Activated T-cell treated with anti-CD3 and anti-CD28 coated beads, Interleukin-2, amount 50 U/mL, for 72 hours (primary cell): ENCODE measurements around the gene C1orf56. TPM values are rescaled to one million over a fixed set of nuclear protein-coding genes. Genes with fewer than 3 reads are reported as not detected.

Experiments used
- ATAC-seq, 2 donors: fragments of 150-1000 bp; cut with Tn5 transposase; replicated peaks in 1 of 2; 2 replicates each; pipeline ENCODE4 v1.10.0; 2021; ENCODE audit warnings: moderate library complexity in 2 of 2, mild to moderate bottlenecking in 1 of 2
- DNase-seq, 2 donors: peaks; one replicate each; pipeline ENCODE4 v3.0.0; 2021 to 2022; ENCODE audit warnings: mixed read lengths in 1 of 2
- H3K27ac Mint-ChIP-seq: one replicate; pipeline ENCODE4 v1.8.0; 2022; ENCODE audit warnings: mild to moderate bottlenecking, moderate library complexity, mixed read lengths
- H3K27me3 Mint-ChIP-seq: one replicate; pipeline ENCODE4 v1.8.0; 2022; ENCODE audit warnings: low read depth, mixed read lengths
- H3K36me3 Mint-ChIP-seq, 2 donors: one replicate each; pipeline ENCODE4 v1.8.0; 2022; ENCODE audit warnings: mixed read lengths in 2 of 2, mild to moderate bottlenecking in 1 of 2; ENCODE audit not compliant: insufficient read depth in 2 of 2
- H3K4me1 Mint-ChIP-seq: one replicate; pipeline ENCODE4 v1.8.0; 2022; ENCODE audit warnings: low read depth, mixed read lengths
- H3K4me3 Mint-ChIP-seq, 2 donors: one replicate each; pipeline ENCODE4 v1.8.0; 2022; ENCODE audit warnings: mild to moderate bottlenecking in 2 of 2, mixed read lengths in 2 of 2, moderate library complexity in 2 of 2
- H3K9me3 Mint-ChIP-seq, 2 donors: one replicate each; pipeline ENCODE4 v1.8.0; 2022; ENCODE audit warnings: mixed read lengths in 2 of 2
- total RNA-seq, 2 donors: library from RNA; stranded (reverse); gene quantifications; one replicate each; pipeline ENCODE4 v1.2.3, GENCODE V29; 2022

Gene C1orf56
- total RNA-seq, 2 donors from 2014 or later, result 2.1 to 3.1 TPM

DNA sequence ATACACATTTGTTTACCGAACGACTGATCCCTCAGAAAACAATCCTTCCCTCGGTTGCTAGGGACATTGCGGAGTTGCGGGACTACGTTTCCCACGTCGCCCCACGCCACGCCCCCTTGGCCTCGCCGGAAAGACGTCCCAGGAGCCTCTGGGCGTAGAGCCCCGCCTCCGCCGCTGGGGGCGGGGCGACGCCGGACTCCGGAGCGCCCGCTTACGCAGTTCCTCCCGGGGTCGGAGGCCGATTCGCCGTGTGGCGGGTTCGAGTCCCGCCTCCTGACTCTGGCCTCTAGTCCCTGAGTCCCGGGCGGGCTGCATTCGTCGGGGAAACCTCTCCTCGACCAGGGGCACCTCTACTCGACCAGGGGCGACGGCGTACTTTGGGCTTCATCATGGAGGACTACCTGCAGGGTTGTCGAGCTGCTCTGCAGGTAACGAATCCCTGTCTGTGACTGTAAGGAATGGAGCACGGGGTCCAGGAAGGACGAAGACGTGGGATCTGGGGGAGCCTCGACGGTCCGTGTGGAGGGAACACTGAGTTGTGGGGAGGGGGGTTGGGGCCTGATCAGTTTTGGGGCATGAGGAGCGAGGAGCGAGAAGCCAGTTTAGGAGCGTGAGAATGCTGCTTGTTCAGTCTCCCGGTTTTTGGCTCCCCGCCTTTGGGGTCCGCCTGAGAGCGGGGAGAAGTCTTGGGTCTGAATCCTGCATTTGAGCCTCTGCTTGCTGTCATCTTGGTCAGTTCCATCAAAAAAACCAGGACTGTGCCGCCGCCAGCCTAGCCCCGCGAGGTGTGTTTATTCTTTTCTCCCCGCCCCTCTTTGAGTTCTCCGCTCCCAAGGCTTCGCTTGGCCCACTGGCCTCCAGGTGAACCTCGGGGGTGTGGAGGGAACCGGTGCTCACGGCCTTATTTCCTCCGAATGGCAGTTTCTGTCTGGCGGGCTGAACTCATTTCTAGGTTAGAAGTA lies 39.0 kb upstream of the C1orf56 start, which contains the start of gene PRUNE1:
Gene PRUNE1, plus strand, starts transcription at position 206 of the 962 bp plus-strand sequence. Its CDS starts 184 bp downstream, at position 390.
- Mint-ChIP-seq H3K27ac (peak within 1 kb of the TSS; percentile 99), H3K4me3 (peak within 1 kb of the TSS; percentile 99), H3K27me3 (no peaks in the 10 kb centered on the region), H3K4me1 (peaks cover 76% of the 10 kb centered on the region), H3K9me3 (no peaks in the 10 kb centered on the region), H3K36me3 (peaks cover 2 to 3% of the 10 kb centered on the region in 2 donors)
- ATAC-seq, result peak; percentile 87
- DNase-seq, result peak; percentile 98

DNA sequence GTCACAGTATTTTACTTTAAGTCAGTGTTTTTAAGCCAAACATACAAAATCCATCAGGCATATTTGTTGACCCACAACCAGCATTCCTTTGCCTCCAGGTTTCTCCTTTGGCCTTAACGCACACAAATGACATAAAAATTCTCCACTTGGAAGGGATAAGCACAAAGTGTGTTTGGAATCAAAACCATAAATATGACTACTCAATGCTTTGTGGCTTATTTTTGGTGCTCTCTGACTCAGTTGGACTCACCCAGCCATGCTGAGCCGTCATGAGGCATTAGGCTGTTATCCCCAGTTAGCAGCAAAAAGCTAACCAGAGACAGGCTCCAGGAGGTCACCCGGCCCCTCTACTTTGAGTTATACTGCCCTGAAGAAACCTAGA lies 38.4 kb upstream of the C1orf56 start:
- H3K36me3 Mint-ChIP-seq, result peaks cover 2 to 3% of the 10 kb centered on the region in 2 donors
- H3K9me3 Mint-ChIP-seq, result no peaks in the 10 kb centered on the region
- H3K4me3 Mint-ChIP-seq, result peak overlapping the region; percentile 99
- H3K27me3 Mint-ChIP-seq, result no peaks in the 10 kb centered on the region
- ATAC-seq (peak in 1 of 2 donors; percentile 15), DNase-seq (peak in 1 of 2 donors; percentile 29)
- H3K4me1 Mint-ChIP-seq, result peaks cover 72% of the 10 kb centered on the region
- H3K27ac Mint-ChIP-seq, result peak overlapping the region; percentile 62

DNA sequence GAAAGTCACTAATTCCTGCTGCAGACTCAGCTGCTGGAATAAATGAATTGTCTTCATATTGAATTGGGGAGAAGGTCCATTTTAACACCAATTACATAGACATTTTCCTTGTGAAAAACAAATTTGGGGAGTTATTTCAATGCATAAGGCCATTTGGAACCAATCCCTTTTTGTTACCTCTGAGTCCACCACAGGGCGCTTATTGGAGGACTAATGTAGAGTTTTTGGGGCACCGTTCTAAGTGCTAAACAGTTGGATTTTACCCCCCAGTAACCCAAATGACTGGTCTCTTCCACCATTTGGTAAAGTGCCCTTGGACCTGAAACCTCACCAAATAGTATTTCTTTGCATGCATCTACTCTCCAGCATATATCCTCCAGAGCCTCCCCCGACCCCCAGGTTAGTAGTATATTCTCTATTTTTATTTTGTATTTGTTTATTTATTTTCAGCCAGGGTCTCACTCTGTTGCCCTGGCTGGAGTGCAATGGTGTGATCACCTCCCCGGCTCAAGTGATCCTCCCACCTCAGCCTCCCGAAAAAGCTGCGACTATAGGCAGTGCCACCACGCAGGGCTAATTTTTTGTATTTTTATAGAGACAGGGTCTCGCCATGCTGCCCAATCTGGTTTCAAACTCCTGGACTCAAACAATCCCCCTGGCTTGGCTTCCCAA lies 37.7 kb upstream of the C1orf56 start:
- peak overlapping the region; percentile 62 for H3K27ac Mint-ChIP-seq
- H3K9me3 Mint-ChIP-seq, result no peaks in the 10 kb centered on the region
- peak overlapping the region; percentile 99 for H3K4me3 Mint-ChIP-seq
- no peak for ATAC-seq
- peaks cover 2 to 3% of the 10 kb centered on the region in 2 donors for H3K36me3 Mint-ChIP-seq
- DNase-seq, result no peak
- H3K27me3 Mint-ChIP-seq, result no peaks in the 10 kb centered on the region
- peaks cover 68% of the 10 kb centered on the region for H3K4me1 Mint-ChIP-seq

- H3K27me3 Mint-ChIP-seq, result no peaks in the 10 kb centered on the region
- no peaks in the 10 kb centered on the region for H3K9me3 Mint-ChIP-seq
- ATAC-seq (no peak), DNase-seq (no peak)
- peaks cover 2 to 3% of the 10 kb centered on the region in 2 donors for H3K36me3 Mint-ChIP-seq
- H3K4me3 Mint-ChIP-seq, result peak overlapping the region in 1 of 2 donors; percentile 39
- H3K27ac Mint-ChIP-seq, result no peak overlapping the region
- peaks cover 63% of the 10 kb centered on the region for H3K4me1 Mint-ChIP-seq
Observed at GRCh38 chr1:151010346-151010726, 37.2 kb upstream of the C1orf56 start.

DNA sequence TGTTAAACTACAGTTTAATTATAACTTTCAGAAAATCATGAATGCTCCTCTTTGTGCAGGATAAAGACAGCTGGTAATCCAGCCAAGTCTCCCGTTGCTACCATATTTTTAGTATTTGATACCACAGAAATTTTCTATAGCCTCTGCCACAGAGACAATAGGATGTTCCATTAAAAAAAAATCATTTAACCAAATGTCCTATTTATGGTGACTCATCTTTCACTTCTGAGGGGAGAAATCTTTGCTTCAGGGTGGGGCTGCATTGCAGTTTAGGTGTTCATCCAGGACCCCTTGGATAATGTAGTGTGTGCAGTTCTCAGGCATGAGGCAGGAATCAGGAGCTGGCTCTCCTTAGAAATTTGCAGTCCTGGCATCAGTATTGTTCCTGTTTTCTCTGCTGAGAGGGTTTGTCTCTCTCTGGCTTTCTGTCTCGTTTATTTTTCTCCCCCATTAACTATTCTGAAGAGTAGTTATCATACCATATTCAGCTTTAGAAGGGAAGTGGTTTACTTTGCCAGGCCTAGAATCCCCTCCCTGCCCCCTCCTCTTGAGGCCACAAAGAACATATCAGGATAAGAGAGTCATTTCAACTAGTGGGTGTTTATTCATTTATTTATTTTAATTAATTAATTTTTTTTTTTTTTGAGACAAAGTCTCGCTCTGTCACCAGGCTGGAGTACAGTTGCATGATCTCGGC lies 36.2 kb upstream of the C1orf56 start:
- no peaks in the 10 kb centered on the region for H3K27me3 Mint-ChIP-seq
- H3K27ac Mint-ChIP-seq, result no peak overlapping the region
- no peaks in the 10 kb centered on the region for H3K9me3 Mint-ChIP-seq
- H3K36me3 Mint-ChIP-seq, result peaks cover 2 to 3% of the 10 kb centered on the region in 2 donors
- DNase-seq, result no peak
- no peak overlapping the region for H3K4me3 Mint-ChIP-seq
- peaks cover 53% of the 10 kb centered on the region for H3K4me1 Mint-ChIP-seq
- no peak for ATAC-seq

GRCh38 chr1:151012684-151013471 lies 34.7 kb upstream of the C1orf56 start:
- H3K9me3 Mint-ChIP-seq, result no peaks in the 10 kb centered on the region
- H3K4me3 Mint-ChIP-seq, result no peak overlapping the region
- ATAC-seq, result no peak
- DNase-seq, result no peak
- H3K27me3 Mint-ChIP-seq, result no peaks in the 10 kb centered on the region
- peaks cover 38% of the 10 kb centered on the region for H3K4me1 Mint-ChIP-seq
- peaks cover 2 to 3% of the 10 kb centered on the region in 2 donors for H3K36me3 Mint-ChIP-seq
- no peak overlapping the region for H3K27ac Mint-ChIP-seq

DNA sequence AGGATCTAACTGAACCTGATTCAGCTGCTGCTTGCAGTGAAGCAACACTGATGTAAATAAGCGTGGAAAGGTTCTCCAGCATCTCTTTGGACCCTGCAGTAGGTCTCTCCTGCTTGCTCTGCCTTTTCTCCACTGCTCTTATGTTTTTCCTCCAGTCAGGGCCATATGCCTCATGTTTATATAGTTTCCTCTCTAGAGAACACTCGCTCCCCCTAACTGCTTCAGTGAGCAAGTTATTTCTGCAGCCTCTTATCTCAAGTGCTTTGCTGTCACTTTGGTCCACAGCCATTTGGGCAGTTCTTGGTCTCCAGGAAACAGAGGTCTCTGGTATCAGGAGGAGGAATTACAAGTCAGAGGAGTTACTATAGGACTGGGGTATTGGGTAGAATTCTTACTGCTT lies 34.0 kb upstream of the C1orf56 start:
- Mint-ChIP-seq H3K4me3 (no peak overlapping the region), H3K9me3 (no peaks in the 10 kb centered on the region), H3K36me3 (peaks cover under 1 to 5% of the 10 kb centered on the region in 2 donors), H3K4me1 (peaks cover 35% of the 10 kb centered on the region), H3K27me3 (no peaks in the 10 kb centered on the region), H3K27ac (no peak overlapping the region)
- DNase-seq, result no peak
- ATAC-seq, result no peak

DNA sequence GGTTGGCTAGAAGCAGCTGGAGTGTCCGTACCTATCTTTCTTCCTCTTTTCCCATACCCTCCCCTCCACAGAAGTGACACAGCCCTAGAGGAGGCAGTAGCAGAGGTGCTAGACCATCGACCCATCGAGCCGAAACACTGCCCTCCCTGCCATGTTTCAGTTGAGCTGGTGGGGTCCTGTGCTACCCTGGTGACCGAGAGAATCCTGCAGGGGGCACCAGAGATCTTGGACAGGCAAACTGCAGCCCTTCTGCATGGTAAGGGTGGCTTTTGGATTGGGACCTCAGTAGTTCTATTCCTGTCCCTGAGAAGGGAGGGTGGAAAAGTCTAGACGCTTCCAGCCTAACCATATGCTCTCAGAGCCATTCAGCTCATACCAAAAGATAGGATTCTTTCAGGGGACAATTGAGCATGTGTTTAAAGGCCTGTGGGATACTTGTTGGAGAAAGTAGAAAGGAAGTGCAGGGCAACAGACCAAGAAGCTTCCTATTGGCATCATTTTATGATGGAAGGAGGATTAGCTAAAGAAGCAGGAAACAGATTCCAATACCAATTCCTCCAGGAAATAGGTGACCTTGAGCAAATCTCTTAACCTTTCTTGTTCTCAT lies 22.9 kb upstream of the C1orf56 start:
- ATAC-seq, result peak; percentile 96 to 99
- Mint-ChIP-seq H3K4me1 (peaks cover 6% of the 10 kb centered on the region), H3K4me3 (peak overlapping the region; percentile 40 to 56)

GRCh38 chr1:151026460-151026859 lies 21.1 kb upstream of the C1orf56 start:
- no peak for ATAC-seq
- Mint-ChIP-seq H3K27ac (no peak overlapping the region), H3K4me1 (peaks cover 6% of the 10 kb centered on the region), H3K4me3 (no peak overlapping the region), H3K36me3 (peaks cover 2 to 6% of the 10 kb centered on the region in 2 donors), H3K9me3 (no peaks in the 10 kb centered on the region), H3K27me3 (no peaks in the 10 kb centered on the region)
- DNase-seq, result no peak

More for the DNA sequence above, 22.9 kb upstream of the C1orf56 start:
- peaks cover 2 to 4% of the 10 kb centered on the region in 2 donors for H3K36me3 Mint-ChIP-seq
- DNase-seq, result peak; percentile 86 to 87
- H3K27me3 Mint-ChIP-seq, result no peaks in the 10 kb centered on the region
- H3K9me3 Mint-ChIP-seq, result no peaks in the 10 kb centered on the region
- no peak overlapping the region for H3K27ac Mint-ChIP-seq

DNA sequence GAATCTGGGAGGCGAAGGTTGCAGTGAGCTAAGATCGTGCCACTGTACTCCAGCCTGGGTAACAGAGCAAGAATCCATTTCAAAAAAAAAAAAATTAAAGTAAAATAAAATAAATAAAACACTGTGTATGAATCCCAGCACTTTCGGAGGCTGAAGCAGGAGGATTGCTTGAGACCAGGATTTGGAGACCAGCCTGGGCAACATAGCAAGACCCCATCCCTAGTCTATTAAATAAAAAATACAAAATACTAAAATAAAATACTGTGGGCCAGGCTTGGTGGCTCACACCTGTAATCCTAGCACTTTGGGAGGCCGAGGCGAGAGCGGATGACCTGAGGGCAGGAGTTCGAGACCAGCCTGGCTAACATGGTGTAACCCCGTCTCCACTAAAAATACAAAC lies 15.4 kb upstream of the C1orf56 start:
- Mint-ChIP-seq H3K27me3 (no peaks in the 10 kb centered on the region), H3K9me3 (no peaks in the 10 kb centered on the region), H3K4me3 (no peak overlapping the region), H3K27ac (no peak overlapping the region), H3K4me1 (no peaks in the 10 kb centered on the region), H3K36me3 (peaks cover 0 to 10% of the 10 kb centered on the region in 2 donors)
- no peak for DNase-seq
- no peak for ATAC-seq

DNA sequence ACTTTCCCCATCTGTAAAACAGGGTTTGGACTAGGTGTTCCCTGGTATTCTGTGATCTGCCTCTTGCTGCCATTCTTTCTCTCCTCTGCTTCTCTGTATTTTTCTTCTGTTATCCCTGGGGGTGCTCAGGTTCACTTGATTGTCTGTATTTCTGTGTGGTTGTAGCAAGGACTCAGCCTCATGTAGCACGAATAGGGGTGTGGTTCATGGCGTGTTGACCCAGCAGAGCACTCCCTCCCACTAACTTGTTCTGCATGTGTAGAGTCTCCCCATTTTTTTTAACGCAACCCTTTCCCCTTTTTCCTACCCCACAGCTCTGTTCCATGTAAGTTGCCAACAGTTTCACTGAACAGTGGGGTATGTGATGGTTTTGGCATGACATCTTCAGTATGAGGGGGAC lies 12.4 kb upstream of the C1orf56 start:
- Mint-ChIP-seq H3K4me1 (no peaks in the 10 kb centered on the region), H3K36me3 (peaks cover 0 to 10% of the 10 kb centered on the region in 2 donors), H3K27me3 (no peaks in the 10 kb centered on the region), H3K4me3 (no peak overlapping the region), H3K9me3 (no peaks in the 10 kb centered on the region), H3K27ac (peak overlapping the region; percentile 34)
- ATAC-seq, result no peak
- DNase-seq, result no peak

- no peaks in the 10 kb centered on the region for H3K4me1 Mint-ChIP-seq
- no peak within 1 kb of the TSS for H3K27ac Mint-ChIP-seq
- no peak for ATAC-seq
- no peak for DNase-seq
- H3K4me3 Mint-ChIP-seq, result no peak within 1 kb of the TSS
- no peaks in the 10 kb centered on the region for H3K27me3 Mint-ChIP-seq
- H3K36me3 Mint-ChIP-seq, result peaks cover 0 to 8% of the 10 kb centered on the region in 2 donors
- H3K9me3 Mint-ChIP-seq, result no peaks in the 10 kb centered on the region
Observed at GRCh38 chr1:151036356-151036755, 11.2 kb upstream of the C1orf56 start, which contains the start of gene BNIPL. Gene BNIPL (plus strand): TSS chr1:151036586. CDS start chr1:151036726, 140 bp downstream.
